Measurements from ENCODE around the gene KLF3.
A peak's percentile ranks its signal among the peaks of the same experiment; 100 is the strongest.

Gene KLF3

DNA sequence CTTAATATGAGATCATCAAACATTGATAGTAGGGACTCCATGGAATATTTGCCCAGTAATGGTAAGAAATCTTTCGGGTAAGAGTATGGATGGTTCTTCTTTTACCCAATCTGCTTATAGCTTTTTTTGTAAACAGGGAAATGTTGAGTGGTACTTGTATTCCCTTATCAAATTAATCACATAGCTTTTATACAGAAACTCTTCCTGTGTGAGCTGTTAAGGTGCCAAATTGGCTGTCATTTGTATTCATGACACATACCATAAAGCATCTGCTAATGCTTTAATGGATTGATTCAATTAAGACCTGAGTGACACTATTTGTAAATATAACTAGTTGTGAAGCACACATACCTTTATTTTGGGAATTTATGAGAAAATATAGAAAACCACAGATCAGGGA, 34.2 kb downstream of the KLF3 start:
- no peak for DNase-seq (ENCODE audit: low spot score)

DNA sequence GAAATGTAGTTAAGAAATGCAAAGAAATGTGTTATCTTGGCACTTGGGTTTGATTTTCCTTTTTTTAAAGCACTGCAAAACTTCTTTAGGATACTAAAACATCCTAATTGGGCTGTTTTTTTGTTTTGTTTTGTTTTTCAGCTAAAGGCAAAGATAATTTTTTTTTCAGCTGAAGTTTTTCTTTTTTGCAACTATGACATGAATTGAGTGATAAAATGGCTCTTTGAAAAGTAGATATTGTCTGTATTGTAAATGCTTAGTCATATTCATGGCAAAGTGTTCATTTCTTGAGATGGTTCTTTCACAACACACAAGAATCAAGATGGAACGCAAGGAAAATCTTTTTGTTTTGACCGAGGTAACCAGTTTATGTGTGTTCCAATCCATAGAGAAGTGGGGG, 35.1 kb downstream of the KLF3 start:
- no peak for DNase-seq (ENCODE audit: low spot score)

DNA sequence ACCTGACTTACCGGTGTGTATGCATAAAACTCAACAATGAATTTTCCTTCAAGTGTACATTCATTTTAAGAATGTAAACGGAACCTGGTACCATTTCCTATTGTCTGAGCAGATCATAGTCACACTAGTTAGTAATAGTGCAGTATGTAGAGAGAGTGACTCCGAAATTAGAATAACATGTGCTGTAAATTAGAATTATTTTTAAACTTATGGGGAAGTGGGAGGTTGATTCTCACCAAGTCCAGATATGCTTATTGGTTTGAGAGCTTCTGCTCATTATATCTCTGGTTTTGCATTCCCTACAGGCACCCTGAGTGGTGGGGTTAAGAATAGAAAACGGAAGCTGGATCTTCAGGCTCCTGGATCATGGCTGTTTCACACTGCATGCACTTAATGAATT, 39.6 kb downstream of the KLF3 start:
- DNase-seq (ENCODE audit: low spot score): no peak

DNA sequence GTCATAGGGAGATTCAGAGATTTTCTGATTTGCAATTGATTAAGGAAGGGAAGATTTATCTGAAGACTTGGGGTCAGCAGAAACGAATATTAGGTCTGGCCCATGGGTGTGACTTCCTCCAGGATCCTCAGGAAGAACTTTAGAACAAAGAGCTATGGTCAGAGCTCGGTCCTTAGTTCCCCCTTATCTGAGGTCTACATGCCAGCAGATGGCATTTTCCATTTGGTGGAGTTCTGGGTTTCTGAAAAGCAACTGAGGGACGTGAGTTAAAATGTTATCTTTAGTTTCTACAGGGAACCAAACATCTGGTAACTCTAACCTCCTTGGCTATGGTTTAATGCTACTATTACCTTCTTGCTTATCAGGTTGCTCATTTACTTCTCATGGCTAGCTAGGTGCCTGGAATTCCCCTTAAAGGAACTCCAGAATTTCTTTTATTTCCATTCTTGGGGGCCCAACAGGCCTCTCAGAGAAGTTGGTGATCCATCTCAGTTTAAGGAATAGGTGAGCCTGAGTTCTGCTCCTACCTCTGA, 40.7 kb downstream of the KLF3 start:
- DNase-seq (ENCODE audit: low spot score): no peak

DNA sequence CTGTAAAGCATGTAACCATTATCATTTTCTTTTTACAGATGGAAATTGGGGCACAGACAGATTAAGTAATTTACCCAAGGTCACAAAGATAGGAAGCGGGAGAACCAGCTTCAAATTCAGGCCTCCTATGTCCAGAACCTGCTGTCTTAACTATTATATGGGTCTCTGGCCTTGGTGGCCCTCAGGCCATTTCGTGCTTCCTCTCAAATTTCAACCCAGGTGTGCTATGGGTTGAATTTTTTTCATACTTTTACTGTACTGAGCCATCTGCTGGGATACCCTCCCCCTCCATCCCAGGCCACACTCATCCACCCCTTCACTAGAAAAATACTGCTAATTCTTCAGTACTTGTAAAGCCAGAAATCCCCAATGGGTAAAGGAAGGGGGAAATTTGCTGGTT, 42.3 kb downstream of the KLF3 start:
- DNase-seq (ENCODE audit: low spot score): no peak

DNA sequence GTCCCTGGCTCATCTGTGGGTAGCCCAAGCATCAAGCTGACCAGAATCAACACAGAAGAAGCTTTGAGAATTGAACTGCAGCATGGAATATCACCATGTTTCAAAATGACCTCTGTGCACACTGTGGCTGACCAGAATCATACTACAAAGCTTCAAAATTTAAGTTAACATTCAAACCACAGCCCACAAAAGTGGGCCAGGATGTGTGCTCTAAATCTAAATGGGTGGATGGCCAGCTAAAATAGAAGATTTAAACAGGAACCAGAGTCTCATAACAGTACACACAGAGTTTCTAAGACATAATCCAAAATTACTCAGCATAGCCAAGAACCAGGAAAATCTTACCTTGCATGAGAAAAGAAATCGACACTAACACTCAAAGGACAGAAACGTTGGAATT, 46.1 kb downstream of the KLF3 start:
- no peak for DNase-seq (ENCODE audit: low spot score)

DNA sequence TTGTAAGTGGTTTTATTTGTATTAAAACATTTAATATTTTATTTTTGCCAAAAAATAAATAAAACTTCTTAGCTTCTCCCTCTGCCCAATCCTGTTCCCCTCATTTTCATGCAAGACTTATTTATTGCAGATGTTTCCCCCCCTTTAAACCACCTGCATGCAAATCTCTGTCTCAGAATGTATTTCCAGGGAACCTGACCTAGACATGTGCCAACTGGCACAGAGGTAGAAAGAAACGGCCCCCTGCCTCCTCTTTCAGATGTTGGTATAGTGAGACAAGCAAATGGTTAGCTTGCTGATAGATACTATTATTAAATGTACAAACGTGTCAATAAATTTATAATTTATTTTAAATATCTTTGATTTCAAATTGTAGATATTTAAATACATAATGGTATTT, 47.1 kb downstream of the KLF3 start:
- DNase-seq (ENCODE audit: low spot score): no peak

DNA sequence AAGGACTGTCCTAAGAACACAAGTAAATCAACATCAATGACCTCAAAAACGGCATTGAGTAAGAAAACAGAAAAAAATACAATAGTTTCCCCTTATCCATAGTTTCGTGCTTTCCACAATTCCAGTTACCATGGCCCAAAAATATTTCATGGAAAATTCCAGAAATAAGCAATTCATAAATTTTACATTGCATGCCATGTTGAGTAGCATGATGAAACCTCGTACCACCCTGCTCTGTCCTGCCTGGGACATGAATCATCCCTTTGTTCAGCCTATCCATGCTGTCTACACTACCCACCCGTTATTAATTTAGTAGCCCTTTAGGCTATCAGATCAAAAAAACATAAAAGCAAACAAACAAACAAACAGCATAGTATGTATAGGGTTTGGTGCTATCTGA, 51.1 kb downstream of the KLF3 start:
- peak; percentile 32 for DNase-seq (ENCODE audit: low spot score)

DNA sequence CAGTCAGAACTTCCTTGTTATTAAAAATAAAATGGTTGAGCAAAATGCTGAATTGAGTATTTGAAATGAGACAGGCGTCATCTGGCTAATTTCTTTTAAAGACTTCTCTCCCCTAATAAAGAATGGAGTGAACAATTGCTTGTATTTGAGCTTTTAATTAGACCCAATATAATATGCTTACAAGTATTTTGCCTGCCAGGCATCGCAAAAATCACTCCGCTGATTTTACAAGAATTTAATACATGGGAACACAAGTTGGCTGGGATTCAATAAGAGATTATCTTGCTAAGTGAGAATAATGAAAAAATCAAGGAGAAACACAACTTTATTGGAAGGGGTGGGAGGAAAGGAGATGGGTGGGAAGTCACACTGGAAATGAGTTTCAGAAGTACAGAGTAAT, 52.3 kb downstream of the KLF3 start:
- DNase-seq (ENCODE audit: low spot score): no peak

DNA sequence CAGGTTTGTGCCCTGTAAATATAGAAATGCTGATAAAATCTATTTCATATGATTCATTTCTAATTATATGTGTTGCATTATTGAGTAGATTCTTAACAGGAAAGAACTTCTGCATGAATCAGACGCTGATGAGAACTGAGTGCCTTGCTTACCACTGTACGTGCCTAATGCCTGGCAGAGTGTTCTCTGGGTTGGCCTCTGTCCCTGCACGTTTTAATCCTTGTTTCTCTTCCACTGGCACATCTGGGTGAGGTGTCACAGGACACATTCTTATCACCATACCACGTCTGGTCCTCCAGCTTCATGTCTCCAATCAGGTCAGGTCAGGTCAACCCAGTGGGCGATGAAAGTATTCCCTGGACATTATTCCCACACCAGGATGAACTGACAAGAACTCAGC, 53.6 kb downstream of the KLF3 start:
- DNase-seq (ENCODE audit: low spot score): peak; percentile 72

DNA sequence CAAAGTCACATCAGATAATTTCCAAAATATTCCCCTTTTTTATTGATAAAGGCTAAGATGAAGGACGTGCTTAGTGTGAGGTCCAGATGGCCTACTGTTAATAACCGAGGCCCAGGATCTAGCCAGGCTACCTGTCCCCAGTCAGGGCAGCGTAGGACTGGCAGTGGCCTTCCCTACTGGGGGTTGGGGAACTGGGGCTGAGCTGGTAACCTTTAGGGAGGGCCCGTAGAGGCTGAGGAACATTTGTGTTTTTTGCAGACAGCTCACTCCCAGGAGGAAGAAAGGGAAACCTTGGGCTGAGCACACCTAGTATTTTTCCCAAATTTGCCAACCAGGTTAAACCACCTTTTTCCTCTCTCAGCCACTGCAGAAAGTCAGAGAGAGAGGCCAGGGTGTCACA, 59.1 kb downstream of the KLF3 start:
- DNase-seq (ENCODE audit: low spot score): no peak

DNA sequence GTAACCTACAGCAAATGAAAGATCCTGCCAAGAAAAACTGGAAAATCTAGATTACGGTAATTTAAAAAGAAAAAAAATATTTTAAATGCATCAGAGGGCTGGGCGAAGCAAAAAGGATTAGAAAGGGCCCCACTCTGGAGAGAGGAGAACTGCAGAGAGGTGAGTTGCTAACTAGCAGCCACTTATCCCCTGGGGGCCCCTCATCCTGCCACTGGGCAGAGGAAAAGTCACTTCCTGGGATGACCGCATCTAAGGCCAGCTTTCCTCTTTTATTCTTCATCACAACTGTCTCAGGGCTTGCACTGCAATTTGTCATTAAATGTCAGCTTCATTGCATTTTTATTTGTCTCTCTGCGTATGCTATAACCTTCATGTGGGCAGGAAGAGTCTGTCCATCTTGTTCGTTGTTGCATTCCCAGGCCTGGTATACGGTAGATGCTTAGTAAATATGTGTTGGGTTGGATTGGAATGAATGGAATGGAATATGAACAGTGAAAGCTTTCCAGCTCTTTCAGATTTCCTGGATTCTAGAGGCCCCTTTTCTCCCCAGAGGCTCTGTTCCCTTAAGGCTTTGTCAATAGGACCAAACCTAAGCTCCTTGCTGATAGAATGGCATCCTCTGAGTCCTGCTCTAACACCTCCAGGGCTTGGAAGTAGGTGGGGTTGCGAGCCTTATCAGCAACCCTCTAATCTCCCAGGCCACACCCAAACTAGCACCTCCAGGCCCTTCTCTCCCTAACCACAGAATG, 59.9 kb downstream of the KLF3 start:
- DNase-seq (ENCODE audit: low spot score): no peak

DNA sequence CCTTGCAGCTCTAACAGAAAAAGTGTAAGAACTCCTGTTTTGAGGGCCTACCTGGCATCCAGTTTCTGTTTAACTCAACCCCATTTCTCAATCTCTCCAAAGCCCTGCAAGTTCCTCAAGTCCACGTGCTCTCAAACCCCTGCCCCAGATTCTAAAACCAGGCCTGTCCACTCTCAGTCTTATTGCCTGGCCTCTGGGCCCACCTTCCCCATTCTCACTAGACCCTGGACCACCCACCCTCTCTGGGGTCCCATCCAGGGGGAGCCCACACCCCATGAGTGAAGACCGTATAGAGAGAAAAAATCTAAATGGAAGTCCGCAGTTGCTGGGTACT, 60.4 kb downstream of the KLF3 start:
- no peak for DNase-seq (ENCODE audit: low spot score)

DNA sequence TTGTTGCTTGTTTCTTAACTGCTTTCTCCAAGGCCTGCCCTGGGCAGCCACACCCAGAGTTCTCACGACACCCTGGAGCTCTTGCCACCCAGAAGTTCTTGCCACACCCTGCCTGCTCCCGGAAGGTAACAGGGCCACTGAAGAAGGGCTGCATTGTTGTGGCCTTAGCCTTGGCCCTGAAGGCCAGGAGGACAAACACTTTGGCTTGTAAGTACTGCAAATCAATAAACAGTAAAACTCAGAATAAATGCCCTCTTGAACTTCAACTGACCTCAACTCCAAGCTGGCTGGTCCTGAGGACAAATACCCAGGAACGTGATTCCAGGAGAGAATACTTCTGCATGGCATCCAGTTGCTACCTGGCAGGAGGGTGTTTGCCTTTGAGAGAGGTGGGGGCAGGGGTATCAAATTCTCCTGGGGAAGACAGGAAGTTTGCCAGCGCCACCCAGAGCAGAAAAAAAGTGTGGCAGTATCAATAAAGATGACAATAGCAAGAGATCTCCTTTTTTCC, 64.7 kb downstream of the KLF3 start:
- no peak for DNase-seq (ENCODE audit: low spot score)

DNA sequence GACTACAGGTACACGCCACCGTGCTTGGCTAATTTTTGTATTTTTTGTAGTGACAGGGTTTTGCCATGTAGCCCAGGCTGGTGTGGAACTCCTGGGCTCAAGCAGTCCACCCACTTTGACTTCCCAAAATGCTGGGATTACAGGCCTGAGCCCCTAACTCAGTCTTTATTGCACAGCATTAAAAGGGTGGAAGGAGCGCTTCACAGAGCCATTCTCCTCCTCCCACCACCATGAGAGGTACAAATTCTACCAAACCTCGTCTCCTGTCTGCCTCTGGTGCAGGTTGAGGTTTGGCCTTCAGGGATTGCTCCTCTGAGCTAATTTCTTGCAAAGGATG, 66.5 kb downstream of the KLF3 start:
- no peak for DNase-seq (ENCODE audit: low spot score)

DNA sequence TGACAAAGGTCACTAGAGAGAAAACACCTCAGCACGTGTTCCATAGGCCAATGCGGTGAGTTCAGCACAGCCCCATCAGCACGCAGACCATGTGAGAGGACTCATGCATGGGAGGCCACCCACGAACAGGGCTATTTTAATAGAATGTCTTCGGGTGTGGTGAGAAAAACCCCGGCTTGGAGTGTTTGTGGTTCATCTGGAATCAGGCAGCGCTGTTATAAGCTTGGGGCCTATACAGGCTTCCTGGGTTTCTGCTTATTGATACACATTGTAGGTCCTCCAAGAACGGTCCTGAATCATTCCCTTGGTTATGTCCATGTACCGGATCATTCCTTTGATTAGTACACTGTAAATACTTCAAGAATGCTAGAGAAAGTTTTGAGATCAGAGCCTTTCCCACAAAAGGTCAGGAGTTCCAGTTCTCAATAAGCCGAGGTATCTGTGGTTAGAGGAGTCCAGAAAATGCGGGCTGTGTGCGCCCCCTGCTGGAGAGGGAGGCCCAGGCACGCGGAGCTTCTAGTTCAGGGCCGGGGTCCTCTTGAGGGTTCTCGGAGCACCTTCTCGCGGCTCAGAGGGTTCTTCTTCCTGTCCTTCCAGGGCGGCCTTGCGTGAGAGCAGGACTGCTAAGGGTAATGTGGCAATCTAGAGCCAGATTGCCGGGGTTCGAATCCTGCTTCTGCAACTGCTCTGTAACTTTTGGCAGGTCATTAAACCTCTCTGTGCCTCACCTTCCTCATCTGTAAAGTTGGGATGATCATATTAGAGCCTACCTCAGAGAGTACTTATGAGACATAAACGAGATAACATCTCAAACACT, 67.0 kb downstream of the KLF3 start:
- DNase-seq (ENCODE audit: low spot score): peak; percentile 84

DNA sequence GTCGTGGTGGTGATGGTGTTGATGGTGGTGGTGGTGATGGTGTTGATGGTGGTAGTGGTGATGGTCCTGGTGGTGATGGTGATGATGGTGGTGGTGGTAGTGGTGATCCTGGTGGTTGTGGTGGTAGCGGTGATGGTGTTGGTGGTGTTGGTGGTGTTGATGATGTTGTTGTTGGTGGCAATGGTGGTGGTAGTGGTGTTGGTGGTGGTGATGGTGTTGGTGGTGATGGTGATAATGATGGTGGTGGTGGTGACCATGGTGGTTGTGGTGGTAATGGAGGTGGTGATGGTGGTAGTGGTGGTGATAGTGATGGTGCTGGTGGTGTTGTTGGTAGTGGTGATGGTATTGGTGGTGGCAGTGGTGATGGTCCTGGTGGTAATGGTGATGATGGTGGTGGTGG, 69.7 kb downstream of the KLF3 start:
- no peak for DNase-seq (ENCODE audit: low spot score)

DNA sequence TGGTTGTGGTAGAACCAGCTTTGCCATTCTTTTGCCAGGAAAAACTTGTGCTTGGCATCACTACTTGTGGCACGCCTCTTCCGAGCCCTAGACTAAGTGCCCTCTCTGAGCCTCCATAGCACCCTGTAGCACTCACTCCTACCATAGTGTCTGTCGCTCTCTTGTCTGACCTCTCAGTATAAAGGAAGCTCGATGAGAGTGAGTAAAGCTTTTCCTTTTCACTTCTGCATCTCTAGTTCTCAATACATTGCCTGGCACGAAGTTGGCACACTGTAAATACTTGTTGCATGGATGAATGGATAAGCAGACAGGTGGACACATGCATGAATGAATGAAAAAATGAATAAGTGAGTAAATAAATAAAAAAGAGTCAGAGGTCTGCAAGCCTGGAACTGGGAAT, 70.4 kb downstream of the KLF3 start:
- DNase-seq (ENCODE audit: low spot score): no peak

DNA sequence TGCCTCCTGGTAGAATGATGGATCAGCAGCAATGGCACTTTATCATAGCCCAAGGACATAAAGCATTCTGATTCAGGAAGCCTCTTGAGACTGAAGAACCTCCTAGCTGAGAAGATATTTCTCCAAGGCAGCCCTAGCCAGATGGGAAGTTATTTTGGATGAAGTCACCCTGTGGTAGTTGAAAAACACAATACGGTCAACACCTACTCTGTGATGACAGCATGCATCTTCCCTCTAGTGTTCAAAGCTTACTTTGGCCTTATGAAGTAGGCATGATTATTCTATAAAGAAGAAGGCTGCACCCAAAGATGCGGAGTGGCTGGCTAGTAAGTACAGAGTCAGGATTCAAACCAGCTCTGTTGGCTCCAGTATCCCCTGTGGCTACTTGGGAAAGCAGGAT, 70.9 kb downstream of the KLF3 start:
- DNase-seq (ENCODE audit: low spot score): no peak

DNA sequence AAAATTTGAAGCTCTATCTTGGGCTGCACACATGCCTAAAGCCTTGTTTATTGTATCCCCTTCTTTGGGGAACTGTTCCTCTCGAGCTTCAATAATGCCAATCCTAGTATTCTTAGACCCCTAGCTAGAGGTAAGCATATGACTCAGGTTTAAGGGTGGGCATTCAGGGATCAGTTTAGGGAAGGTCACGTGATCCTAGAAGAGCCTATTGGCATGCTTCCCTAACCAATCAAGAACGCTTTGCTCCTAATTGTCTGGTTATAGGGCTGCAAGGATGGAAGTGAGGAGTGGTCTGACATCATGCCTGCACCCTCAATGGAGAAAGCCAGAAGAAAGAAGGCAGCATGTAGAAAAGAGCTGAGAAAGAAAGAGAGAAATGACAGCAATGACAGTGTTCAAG, 71.9 kb downstream of the KLF3 start:
- no peak for DNase-seq (ENCODE audit: low spot score)

DNA sequence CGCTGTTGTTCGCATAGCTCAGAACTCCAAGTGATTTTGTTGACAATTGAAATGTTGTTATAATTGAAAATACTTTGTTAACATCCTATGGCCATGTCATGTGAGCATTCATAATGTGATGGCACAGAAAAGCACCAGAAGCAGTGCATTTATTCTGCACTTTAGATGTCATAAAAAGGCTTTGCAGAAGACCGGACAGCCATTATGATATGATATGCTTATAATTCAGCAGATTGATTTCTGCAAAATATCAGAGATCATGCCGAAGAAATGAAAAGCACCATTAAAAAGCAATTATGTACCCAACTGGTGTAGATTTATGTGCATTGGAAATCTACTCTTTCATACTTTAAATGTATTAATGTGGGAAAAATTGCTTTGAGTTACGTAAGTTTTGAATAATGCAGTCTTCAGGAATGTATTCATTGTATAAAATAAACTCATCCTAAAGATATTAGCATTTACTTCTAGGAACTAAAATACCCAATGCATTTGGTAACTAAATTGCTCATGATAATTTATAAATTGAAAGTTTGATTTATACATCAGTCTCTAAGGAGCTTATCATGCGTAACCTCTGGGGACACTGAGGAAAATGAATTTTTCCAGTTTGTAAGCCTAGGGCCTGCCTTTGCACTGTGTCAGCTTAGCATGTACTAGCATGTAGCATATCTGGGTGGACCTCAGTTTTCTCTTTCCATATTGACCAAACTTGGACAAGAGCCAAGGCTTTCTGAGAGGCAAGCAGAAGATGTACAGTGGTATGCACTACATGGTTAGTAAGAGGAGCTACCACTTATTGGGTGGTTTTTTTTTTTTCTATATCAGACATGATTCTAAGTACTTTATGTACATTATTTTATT, 75.2 kb downstream of the KLF3 start:
- no peak for DNase-seq (ENCODE audit: low spot score)

DNA sequence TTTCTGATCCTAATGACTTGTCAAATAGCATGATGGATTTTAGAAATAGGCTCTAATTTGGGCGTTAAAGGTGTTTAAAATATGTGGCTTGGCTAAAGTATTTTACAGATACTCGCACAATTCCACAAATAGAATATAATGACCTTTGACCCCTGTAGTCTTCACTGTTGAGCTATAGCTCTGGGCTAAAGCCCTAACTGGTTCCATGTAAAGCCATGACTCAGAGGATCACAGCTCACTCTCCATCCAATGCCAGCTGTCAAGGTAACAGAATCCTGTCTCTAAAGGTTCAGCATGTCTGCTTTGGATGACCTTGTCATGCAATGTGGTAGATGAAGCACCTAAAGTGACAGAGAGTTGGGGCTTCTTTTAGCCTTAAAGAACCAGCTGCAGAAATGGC, 76.3 kb downstream of the KLF3 start:
- no peak for DNase-seq (ENCODE audit: low spot score)

DNA sequence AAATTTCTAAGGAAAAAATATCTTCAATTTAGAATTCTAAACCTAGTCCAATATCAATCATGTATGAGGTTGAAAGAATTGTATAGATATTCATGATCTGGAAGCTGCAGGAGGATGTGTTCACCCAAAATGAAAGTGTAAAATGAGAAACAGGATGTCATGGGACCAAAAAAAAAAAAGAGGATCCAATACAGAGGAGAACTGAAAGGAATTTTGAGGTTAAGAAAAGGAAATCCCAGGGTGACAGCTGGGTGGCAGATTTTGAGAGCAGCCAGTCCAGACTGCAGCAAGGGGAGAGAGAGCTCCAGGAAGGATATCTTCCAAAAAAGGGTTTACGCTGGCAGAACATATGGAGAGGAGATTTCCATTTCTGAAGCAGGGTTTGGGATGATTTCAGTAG, 79.9 kb downstream of the KLF3 start:
- no peak for DNase-seq (ENCODE audit: low spot score)

All from AG20443 (cell line).